GM12878 (cell line): ENCODE data around the gene PRCC. TPM values are rescaled to one million over a fixed set of nuclear protein-coding genes. Genes with fewer than 3 reads are reported as not detected.

Source experiments
- BHLHE40 ChIP-seq, 2 experiments: fragments of 450-650 bp in 1 of 2; IDR thresholded peaks; 2 replicates each; pipeline ENCODE4 v1.6.1; 2011 to 2017; ENCODE audit warnings: low read depth in 2 of 2, borderline replicate concordance in 1 of 2, improper control_type of control experiment in 1 of 2, low read length in 1 of 2, mild to moderate bottlenecking in 1 of 2
- GABPA ChIP-seq: IDR thresholded peaks from 2 replicates; pipeline ENCODE4 v1.6.1; 2014; ENCODE audit warnings: antibody characterized with exemption, low read depth, mild to moderate bottlenecking, inconsistent platforms
- MEF2A ChIP-seq: IDR thresholded peaks from 2 replicates; pipeline ENCODE4 v1.6.1; 2011; ENCODE audit warnings: low read depth, mild to moderate bottlenecking, low read length, moderate library complexity; ENCODE audit not compliant: insufficient read depth
- MYC ChIP-seq: IDR thresholded peaks from 2 replicates; pipeline ENCODE4 v1.6.1; 2011; ENCODE audit warnings: mild to moderate bottlenecking, low read length, moderate library complexity, inconsistent platforms; ENCODE audit not compliant: insufficient read depth, insufficient replicate concordance, insufficient read length, severe bottlenecking
- NR2C2 ChIP-seq: IDR thresholded peaks from 2 replicates; pipeline ENCODE4 v1.6.1; 2011; ENCODE audit warnings: borderline replicate concordance, low read depth; ENCODE audit not compliant: control insufficient read depth, insufficient read length
- POU2F2 ChIP-seq: IDR thresholded peaks from 3 replicates; pipeline ENCODE4 v1.6.1; 2011; ENCODE audit warnings: low read depth, mild to moderate bottlenecking, low read length, borderline replicate concordance
- RAD21 ChIP-seq: IDR thresholded peaks from 2 replicates; pipeline ENCODE4 v1.6.1; 2011; ENCODE audit warnings: mild to moderate bottlenecking, low read depth, low read length, moderate library complexity; ENCODE audit not compliant: insufficient read depth
- RCOR1 ChIP-seq: conservative IDR thresholded peaks from 2 replicates; pipeline ENCODE4 v1.6.1; 2012; ENCODE audit warnings: low read depth, low read length, improper control_type of control experiment
- SIX5 ChIP-seq: IDR thresholded peaks from 2 replicates; pipeline ENCODE4 v1.6.1; 2011; ENCODE audit warnings: mild to moderate bottlenecking, low read depth, low read length, moderate library complexity; ENCODE audit not compliant: severe bottlenecking
- SKIL ChIP-seq: fragments of 450-650 bp; IDR thresholded peaks from 2 replicates; pipeline ENCODE4 v1.6.1; 2017; ENCODE audit warnings: mild to moderate bottlenecking, low read depth, inconsistent platforms; ENCODE audit not compliant: poor library complexity, severe bottlenecking
- ZNF24 ChIP-seq: fragments of 450-650 bp; IDR thresholded peaks from 2 replicates; pipeline ENCODE4 v1.6.1; 2017; ENCODE audit warnings: antibody characterized with exemption, mild to moderate bottlenecking
- ZNF687 ChIP-seq: fragments of 450-650 bp; IDR thresholded peaks from 2 replicates; pipeline ENCODE4 v1.6.1; 2017; ENCODE audit warnings: mild to moderate bottlenecking, moderate library complexity
- polyA plus RNA-seq, 11 experiments: library from polyadenylated mRNA; depleted of rRNA in 4 of 11; unstranded in 6 of 11; stranded (reverse) in 5 of 11; fragments of >200 nt; fragmentation: Nextera tagmentation in 4 of 11; fragmentation: Illumina TruSeq in 1 of 11; extraction: Ambion mirVana in 4 of 11; extraction: Trizol in 1 of 11; gene quantifications; 1 replicate in 1 of 11; 2 replicates in 10 of 11; pipeline versions ENCODE4 v1.2.1 to v1.2.3, GENCODE V29; 2011 to 2016; ENCODE audit warnings: inconsistent platforms in 2 of 11, missing spikeins in 2 of 11, low read depth in 1 of 11
- total RNA-seq, 4 experiments: library from RNA; depleted of rRNA in 3 of 4; stranded (reverse); fragments of >200 nt in 3 of 4; fragmentation: Illumina TruSeq in 1 of 4; extraction: Trizol in 1 of 4; gene quantifications; 2 replicates each; pipeline versions ENCODE4 v1.2.1 to v1.2.3, GENCODE V29; 2013 to 2021
- TF ChIP-seq, protein P1 (sequence below): fragments of 450-650 bp; formaldehyde crosslinking; IDR thresholded peaks from 2 replicates; pipeline ENCODE4 v1.4.0; 2022; ENCODE audit warnings: mild to moderate bottlenecking, moderate library complexity
- TF ChIP-seq, protein P2 (sequence below): fragments of 150-350 bp; IDR thresholded peaks from 2 replicates; pipeline ENCODE4 v1.6.1; 2014; ENCODE audit warnings: mild to moderate bottlenecking, low read depth, low read length
- TF ChIP-seq, protein P3 (sequence below): IDR thresholded peaks from 2 replicates; pipeline ENCODE4 v1.6.1; 2011; ENCODE audit warnings: borderline replicate concordance, low read depth, mild to moderate bottlenecking, moderate library complexity, mixed read lengths, low read length; ENCODE audit not compliant: insufficient read depth; ENCODE audit errors: extremely low read length

PRCC gene
- total and polyA plus RNA-seq, 10 of the 15 experiments (the other 5 are each of a cell fraction or from before 2014, with no cell fraction given): 23.8 to 132 (median 63.1) TPM

DNA sequence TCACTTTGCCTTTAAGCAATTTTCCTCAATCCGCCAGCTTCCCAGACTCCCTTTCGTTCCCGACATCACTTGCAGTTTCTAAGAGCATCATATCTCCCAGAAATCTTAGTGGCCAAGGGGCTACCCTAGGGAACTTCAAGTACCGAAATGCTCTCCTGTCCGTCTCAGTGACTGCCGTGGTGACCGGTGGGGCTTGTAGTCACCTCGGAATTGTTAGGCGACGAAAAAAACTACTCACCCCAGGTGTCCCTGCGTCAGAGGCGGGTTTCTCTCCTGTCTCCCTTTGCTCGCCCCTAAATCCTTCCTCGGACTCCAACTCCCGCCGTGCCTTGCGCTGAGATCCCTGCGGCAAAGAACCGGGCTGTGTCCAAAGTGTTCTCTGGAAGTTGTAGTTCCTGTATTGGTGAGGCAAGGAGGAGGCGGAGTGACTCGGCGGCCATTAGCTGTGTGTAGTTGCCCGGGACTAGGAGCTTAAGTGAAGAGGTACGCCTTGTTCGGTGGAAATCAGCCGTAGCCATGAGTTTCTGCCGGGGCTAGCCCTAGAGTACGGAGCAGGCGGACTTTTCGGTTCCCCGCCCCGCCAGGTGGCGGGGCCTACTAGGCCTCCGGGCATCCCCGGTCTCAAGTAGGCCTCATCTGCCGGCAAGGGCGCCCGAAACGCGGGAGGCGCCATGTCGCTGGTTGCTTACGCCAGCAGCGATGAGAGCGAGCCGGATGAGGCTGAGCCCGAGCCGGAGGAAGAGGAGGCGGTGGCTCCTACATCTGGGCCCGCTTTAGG, at the start of gene PRCC (continued):
- no peak for TF ChIP-seq SKIL
- no peak for TF ChIP-seq POU2F2
- no peak for TF ChIP-seq NR2C2
- peak; percentile 58 for TF ChIP-seq MYC
- TF ChIP-seq RAD21: no peak
- TF ChIP-seq RCOR1: no peak
- TF ChIP-seq ZNF24: peak; percentile 69; the same call in 1 of the 2 replicates
- TF ChIP-seq, protein P1, sequence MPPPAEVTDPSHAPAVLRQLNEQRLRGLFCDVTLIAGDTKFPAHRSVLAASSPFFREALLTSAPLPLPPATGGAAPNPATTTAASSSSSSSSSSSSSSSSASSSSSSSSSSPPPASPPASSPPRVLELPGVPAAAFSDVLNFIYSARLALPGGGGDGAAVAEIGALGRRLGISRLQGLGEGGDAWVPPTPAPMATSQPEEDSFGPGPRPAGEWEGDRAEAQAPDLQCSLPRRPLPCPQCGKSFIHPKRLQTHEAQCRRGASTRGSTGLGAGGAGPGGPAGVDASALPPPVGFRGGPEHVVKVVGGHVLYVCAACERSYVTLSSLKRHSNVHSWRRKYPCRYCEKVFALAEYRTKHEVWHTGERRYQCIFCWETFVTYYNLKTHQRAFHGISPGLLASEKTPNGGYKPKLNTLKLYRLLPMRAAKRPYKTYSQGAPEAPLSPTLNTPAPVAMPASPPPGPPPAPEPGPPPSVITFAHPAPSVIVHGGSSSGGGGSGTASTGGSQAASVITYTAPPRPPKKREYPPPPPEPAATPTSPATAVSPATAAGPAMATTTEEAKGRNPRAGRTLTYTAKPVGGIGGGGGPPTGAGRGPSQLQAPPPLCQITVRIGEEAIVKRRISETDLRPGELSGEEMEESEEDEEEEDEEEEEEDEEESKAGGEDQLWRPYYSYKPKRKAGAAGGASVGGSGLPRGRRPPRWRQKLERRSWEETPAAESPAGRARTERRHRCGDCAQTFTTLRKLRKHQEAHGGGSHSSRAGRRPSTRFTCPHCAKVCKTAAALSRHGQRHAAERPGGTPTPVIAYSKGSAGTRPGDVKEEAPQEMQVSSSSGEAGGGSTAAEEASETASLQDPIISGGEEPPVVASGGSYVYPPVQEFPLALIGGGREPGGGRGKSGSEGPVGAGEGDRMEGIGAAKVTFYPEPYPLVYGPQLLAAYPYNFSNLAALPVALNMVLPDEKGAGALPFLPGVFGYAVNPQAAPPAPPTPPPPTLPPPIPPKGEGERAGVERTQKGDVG (CRISPR knock-in tag): no peak
- TF ChIP-seq, protein P2, sequence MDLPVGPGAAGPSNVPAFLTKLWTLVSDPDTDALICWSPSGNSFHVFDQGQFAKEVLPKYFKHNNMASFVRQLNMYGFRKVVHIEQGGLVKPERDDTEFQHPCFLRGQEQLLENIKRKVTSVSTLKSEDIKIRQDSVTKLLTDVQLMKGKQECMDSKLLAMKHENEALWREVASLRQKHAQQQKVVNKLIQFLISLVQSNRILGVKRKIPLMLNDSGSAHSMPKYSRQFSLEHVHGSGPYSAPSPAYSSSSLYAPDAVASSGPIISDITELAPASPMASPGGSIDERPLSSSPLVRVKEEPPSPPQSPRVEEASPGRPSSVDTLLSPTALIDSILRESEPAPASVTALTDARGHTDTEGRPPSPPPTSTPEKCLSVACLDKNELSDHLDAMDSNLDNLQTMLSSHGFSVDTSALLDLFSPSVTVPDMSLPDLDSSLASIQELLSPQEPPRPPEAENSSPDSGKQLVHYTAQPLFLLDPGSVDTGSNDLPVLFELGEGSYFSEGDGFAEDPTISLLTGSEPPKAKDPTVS: 0 out of 2 replicates have a peak, but pooled peaks have one; percentile 22
- no peak for TF ChIP-seq ZNF687
- no peak for TF ChIP-seq MEF2A
- peak in 1 of 2 experiments; percentile 7; a peak in 1 of 4 replicates for TF ChIP-seq BHLHE40 (IDR thresholded peaks at IDR 0.05; ENCODE audit: borderline replicate concordance in 1 of 2, low read depth in 2 of 2, low read length in 1 of 2)
- peak; percentile 89 for TF ChIP-seq GABPA
- TF ChIP-seq, protein P3, sequence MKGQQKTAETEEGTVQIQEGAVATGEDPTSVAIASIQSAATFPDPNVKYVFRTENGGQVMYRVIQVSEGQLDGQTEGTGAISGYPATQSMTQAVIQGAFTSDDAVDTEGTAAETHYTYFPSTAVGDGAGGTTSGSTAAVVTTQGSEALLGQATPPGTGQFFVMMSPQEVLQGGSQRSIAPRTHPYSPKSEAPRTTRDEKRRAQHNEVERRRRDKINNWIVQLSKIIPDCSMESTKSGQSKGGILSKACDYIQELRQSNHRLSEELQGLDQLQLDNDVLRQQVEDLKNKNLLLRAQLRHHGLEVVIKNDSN: no peak
- TF ChIP-seq SIX5: peak; percentile 98
